Neural cell (in vitro differentiated cells): ENCODE results near the gene ABHD13. TPM values are rescaled to one million over a fixed set of nuclear protein-coding genes. Genes with fewer than 3 reads are reported as not detected.
A peak's percentile ranks its signal among the peaks of the same experiment; 100 is the strongest.
"Not testable (repeated sequence)": the region's sequence is repeated elsewhere in the genome, so short reads cannot be mapped to it uniquely, and the experiment has no call there.

Experiments
- H2AFZ ChIP-seq: fragments of 200-600, 300-800 bp; sonication (generic), shearing (Covaris generic); 2 replicates; pipeline ENCODE4 v1.6.0; 2014; ENCODE audit warnings: low read depth, mild to moderate bottlenecking, antibody characterized with exemption, low read length, moderate library complexity
- H3F3A ChIP-seq: fragments of 200-600 bp; shearing (Covaris generic); 2 replicates; pipeline ENCODE4 v1.6.1; 2016; ENCODE audit warnings: mild to moderate bottlenecking, moderate library complexity, mixed read lengths, antibody characterized with exemption, low read length; ENCODE audit not compliant: insufficient read depth, poor library complexity, severe bottlenecking
- H3K27ac ChIP-seq: fragments of 200-600, 300-800 bp; sonication (generic), shearing (Covaris generic); 2 replicates; pipeline ENCODE4 v1.5.1; 2014; ENCODE audit warnings: mild to moderate bottlenecking, low read length, moderate library complexity
- H3K27me3 ChIP-seq: fragments of 300-800, 200-600 bp; sonication (generic), shearing (Covaris generic); 2 replicates; pipeline ENCODE4 v1.6.0; 2014; ENCODE audit warnings: mild to moderate bottlenecking, low read depth, low read length, moderate library complexity; ENCODE audit not compliant: insufficient read depth
- H3K36me3 ChIP-seq: fragments of 300-800, 200-600 bp; sonication (generic), shearing (Covaris generic); 2 replicates; pipeline ENCODE4 v1.5.1; 2014; ENCODE audit warnings: mild to moderate bottlenecking, antibody characterized with exemption, low read length, moderate library complexity; ENCODE audit not compliant: insufficient read depth
- H3K4me2 ChIP-seq: fragments of 300-800, 200-600 bp; sonication (generic), shearing (Covaris generic); 2 replicates; pipeline ENCODE4 v1.6.0; 2014; ENCODE audit warnings: mild to moderate bottlenecking, low read length
- H3K4me3 ChIP-seq: fragments of 300-800, 200-600 bp; sonication (generic), shearing (Covaris generic); 2 replicates; pipeline ENCODE4 v1.5.1; 2014; ENCODE audit warnings: mild to moderate bottlenecking, low read length, moderate library complexity
- H3K79me2 ChIP-seq: fragments of 200-600 bp; shearing (Covaris generic); replicated peaks from 2 replicates; pipeline ENCODE4 v1.6.0; 2014; ENCODE audit warnings: mild to moderate bottlenecking, low read length, moderate library complexity; ENCODE audit not compliant: insufficient read depth
- H3K9ac ChIP-seq: fragments of 300-800, 200-600 bp; sonication (generic), shearing (Covaris generic); 2 replicates; pipeline ENCODE4 v1.6.1; 2016; ENCODE audit warnings: mild to moderate bottlenecking, low read length, mixed read lengths
- H3K9me2 ChIP-seq: fragments of 200-600 bp; shearing (Covaris generic); 2 replicates; pipeline ENCODE4 v1.6.1; 2016; ENCODE audit warnings: mild to moderate bottlenecking, low read length, mixed read lengths; ENCODE audit not compliant: insufficient read depth
- H3K9me3 ChIP-seq: fragments of 200-600, 300-800 bp; sonication (generic), shearing (Covaris generic); 2 replicates; pipeline ENCODE4 v1.6.1; 2016; ENCODE audit warnings: mild to moderate bottlenecking, mixed run types, low read length, moderate library complexity, mixed read lengths
- H4K20me1 ChIP-seq: fragments of 200-600 bp; shearing (Covaris generic); 2 replicates; pipeline ENCODE4 v1.6.1; 2016; ENCODE audit warnings: mild to moderate bottlenecking, mixed run types; ENCODE audit not compliant: insufficient read depth
- CTCF ChIP-seq: fragments of 450-650 bp; IDR thresholded peaks from 2 replicates; pipeline ENCODE4 v1.5.1; 2014; ENCODE audit warnings: antibody characterized with exemption, mild to moderate bottlenecking, moderate library complexity; ENCODE audit not compliant: poor library complexity, severe bottlenecking
- EP300 ChIP-seq: fragments of 450-650 bp; conservative IDR thresholded peaks from 2 replicates; pipeline ENCODE4 v1.6.1; 2014; ENCODE audit warnings: antibody characterized with exemption, mild to moderate bottlenecking, moderate library complexity; ENCODE audit not compliant: poor library complexity, severe bottlenecking
- EZH2 ChIP-seq: fragments of 200-600, 300-800 bp; shearing (Covaris generic), sonication (generic); IDR thresholded peaks from 2 replicates; pipeline ENCODE4 v1.6.1; 2014; ENCODE audit warnings: antibody characterized with exemption, low read length, borderline replicate concordance, mild to moderate bottlenecking; ENCODE audit not compliant: insufficient read depth, poor library complexity, severe bottlenecking
- MXI1 ChIP-seq: fragments of 450-650 bp; conservative IDR thresholded peaks from 2 replicates; pipeline ENCODE4 v1.6.1; 2014; ENCODE audit warnings: antibody characterized with exemption, mild to moderate bottlenecking; ENCODE audit not compliant: poor library complexity, severe bottlenecking
- POLR2AphosphoS5 ChIP-seq: IDR thresholded peaks from 2 replicates; pipeline ENCODE4 v1.6.1; 2012
- RAD21 ChIP-seq: fragments of 450-650 bp; conservative IDR thresholded peaks from 2 replicates; pipeline ENCODE4 v1.6.1; 2014; ENCODE audit warnings: antibody characterized with exemption, mild to moderate bottlenecking, moderate library complexity
- REST ChIP-seq: IDR thresholded peaks from 2 replicates; pipeline ENCODE4 v1.6.1; 2012; ENCODE audit warnings: borderline replicate concordance
- SMC3 ChIP-seq: fragments of 450-650 bp; conservative IDR thresholded peaks from 2 replicates; pipeline ENCODE4 v1.6.1; 2014; ENCODE audit warnings: antibody characterized with exemption, mild to moderate bottlenecking, moderate library complexity; ENCODE audit not compliant: poor library complexity
- TAF1 ChIP-seq: IDR thresholded peaks from 2 replicates; pipeline ENCODE4 v1.6.1; 2012; ENCODE audit warnings: low read depth
- polyA plus RNA-seq: library from polyadenylated mRNA; depleted of rRNA; stranded (reverse); fragments of >200 nt; gene quantifications from 2 replicates; pipeline ENCODE4 v1.2.3, GENCODE V29; 2014

The ABHD13 gene
- polyA plus RNA-seq, 1 donor from 2014 or later: 14.4 TPM

GRCh38 chr13:108215436-108215835 lies 2.8 kb upstream of the ABHD13 start, which contains the start of gene LIG4:
Gene LIG4, minus strand, starts transcription at chr13:108215536. Its CDS starts 4,268 bp downstream, at chr13:108211268.
- Histone ChIP-seq H3K9me2 (no peaks in the 10 kb centered on the region), H3F3A (no peaks in the 10 kb centered on the region), H3K27ac (peak within 1 kb of the TSS; percentile 92), H4K20me1 (no peaks in the 10 kb centered on the region), H3K4me2 (peak within 1 kb of the TSS; percentile 92), H3K36me3 (peaks cover 4% of the 10 kb centered on the region), H3K27me3 (no peaks in the 10 kb centered on the region), H3K9ac (peak within 1 kb of the TSS; percentile 86), H3K4me3 (peak within 1 kb of the TSS; percentile 71), H3K9me3 (no peaks in the 10 kb centered on the region), H3K79me2 (peaks cover 40% of the 10 kb centered on the region), H2AFZ (peak within 1 kb of the TSS; percentile 53)
- TF ChIP-seq TAF1: peak; percentile 79
- peak; percentile 14 for TF ChIP-seq EP300
- TF ChIP-seq SMC3: no peak
- peak; percentile 20 for TF ChIP-seq RAD21
- TF ChIP-seq POLR2AphosphoS5: peak; percentile 58
- peak; percentile 13 for TF ChIP-seq CTCF
- TF ChIP-seq MXI1: peak; percentile 41
- peak; percentile 65 for TF ChIP-seq REST
- no peak for TF ChIP-seq EZH2

GRCh38 chr13:108217307-108218043 lies 717 bp upstream of the ABHD13 start:
- H3K9me3 ChIP-seq, H3K36me3 ChIP-seq, H3K27me3 ChIP-seq, H3F3A ChIP-seq, H3K9me2 ChIP-seq, H4K20me1 ChIP-seq: not testable (repeated sequence)
- H3K4me3 ChIP-seq: peak overlapping the region; percentile 89
- H2AFZ ChIP-seq: peak overlapping the region; percentile 78
- peak overlapping the region; percentile 82 for H3K9ac ChIP-seq
- H3K79me2 ChIP-seq: peaks cover 43% of the 10 kb centered on the region
- peak overlapping the region; percentile 86 for H3K27ac ChIP-seq
- H3K4me2 ChIP-seq: peak overlapping the region; percentile 87
